Omental fat pad (tissue), 4 donors: Measurements from ENCODE around the gene C9orf43. TPM values are rescaled to one million over a fixed set of nuclear protein-coding genes. Genes with fewer than 3 reads are reported as not detected.

Source experiments
- ATAC-seq: fragments of 150-250 bp; one replicate; pipeline ENCODE4 v1.9.1; 2016; ENCODE audit warnings: mild to moderate bottlenecking, moderate library complexity; ENCODE audit not compliant: low FRiP score
- DNase-seq: peaks from one replicate; pipeline ENCODE4 v3.0.0-alpha.2; 2019; ENCODE audit warnings: low spot score
- CTCF ChIP-seq, 3 donors: fragments of 450-650 bp; IDR thresholded peaks; one replicate each; pipeline ENCODE4 v1.5.1; 2016 to 2017; ENCODE audit warnings: antibody characterized with exemption in 3 of 3, mild to moderate bottlenecking in 3 of 3, moderate library complexity in 2 of 3
- total RNA-seq, 4 donors: library from RNA; depleted of rRNA; stranded (reverse); fragments of >200 nt; gene quantifications; one replicate each; pipeline ENCODE4 v1.1.0, GENCODE V29; 2016

Gene C9orf43
- total RNA-seq, 4 donors from 2014 or later, result 0.37 to 0.96 (median 0.53) TPM

GRCh38 chr9:113393281-113393680 is 17.3 kb upstream of the C9orf43 start:
- DNase-seq (no peak), ATAC-seq (no peak)
- no peak for TF ChIP-seq CTCF (IDR thresholded peaks at IDR 0.05)

- DNase-seq (no peak), ATAC-seq (no peak)
- TF ChIP-seq CTCF (IDR thresholded peaks at IDR 0.05), result no peak
These were observed 15.3 kb upstream of the C9orf43 start for GRCh38 chr9:113395000-113395861.

GRCh38 chr9:113397203-113397631 is 13.3 kb upstream of the C9orf43 start:
- no peak for TF ChIP-seq CTCF (IDR thresholded peaks at IDR 0.05)
- ATAC-seq (no peak), DNase-seq (no peak)

GRCh38 chr9:113398796-113399195 is 11.8 kb upstream of the C9orf43 start:
- ATAC-seq (no peak), DNase-seq (no peak)
- TF ChIP-seq CTCF (IDR thresholded peaks at IDR 0.05), result no peak

GRCh38 chr9:113399646-113400200 is 10.8 kb upstream of the C9orf43 start:
- TF ChIP-seq CTCF (IDR thresholded peaks at IDR 0.05), result no peak
- ATAC-seq (no peak), DNase-seq (no peak)

- peak; percentile 98 for ATAC-seq
- DNase-seq, result peak; percentile 93
- TF ChIP-seq CTCF (IDR thresholded peaks at IDR 0.05), result peak in 2 of 3 donors; percentile 42 to 73
These were observed 9.3 kb upstream of the C9orf43 start, which contains the start of gene ALAD for GRCh38 chr9:113401027-113401792. Gene ALAD (minus strand): TSS chr9:113401284. CDS start chr9:113393559, 7,725 bp downstream.
